DOHH2 (cell line): ENCODE results near the gene PCBD1.

ENCODE experiments used
- CTCF ChIP-seq: fragments of 200-600 bp; sonication (generic); IDR thresholded peaks from one replicate; pipeline ENCODE4 v1.5.1; 2014; ENCODE audit warnings: antibody characterized with exemption, mild to moderate bottlenecking, low read depth, low read length; ENCODE audit not compliant: poor library complexity, severe bottlenecking
- EZH2phosphoT487 ChIP-seq: fragments of 200-600 bp; sonication (generic); IDR thresholded peaks from 2 replicates; pipeline ENCODE4 v1.6.1; 2017; ENCODE audit warnings: borderline replicate concordance, mild to moderate bottlenecking, antibody characterized with exemption, low read length, moderate library complexity, mixed read lengths

GRCh38 chr10:70853038-70853437, 35.3 kb downstream of the PCBD1 start:
- TF ChIP-seq CTCF (no peak), EZH2phosphoT487 (no peak)
